HEK293 (cell line): ENCODE measurements around the gene CSTPP1.

Experiments
- CTCF ChIA-PET: fragments of 350-600 bp; formaldehyde crosslinking; extraction: SDS; loops from one replicate; lab custom pipeline; 2021; ENCODE audit warnings: antibody characterized with exemption; lab: Yijun Ruan, JAX
- POLR2A ChIA-PET: fragments of 300-600 bp; formaldehyde crosslinking; extraction: SDS; loops from one replicate; lab custom pipeline; 2020; ENCODE audit warnings: antibody characterized with exemption, inconsistent platforms; lab: Yijun Ruan, JAX
- H3K27ac ChIP-seq: fragments of 200-500 bp; sonication (Bioruptor generic); 2 replicates; pipeline ENCODE4 v1.5.1; 2014; ENCODE audit warnings: low read depth, low read length, control low read depth, inconsistent platforms; ENCODE audit errors: extremely low read depth
- H3K36me3 ChIP-seq, 2 experiments: fragments of 200-500 bp in 1 of 2; sonication (Bioruptor generic) in 1 of 2; 1 replicate in 1 of 2; 2 replicates in 1 of 2; pipeline ENCODE4 v1.5.1; 2014 to 2017; ENCODE audit warnings: inconsistent platforms in 2 of 2, low read length in 2 of 2; ENCODE audit not compliant: control insufficient read depth in 2 of 2, insufficient read depth in 1 of 2
- H3K4me1 ChIP-seq: fragments of 200-500 bp; sonication (Bioruptor generic); 2 replicates; pipeline ENCODE4 v1.5.1; 2014; ENCODE audit warnings: mild to moderate bottlenecking, low read length, inconsistent platforms; ENCODE audit not compliant: control insufficient read depth, insufficient read depth
- H3K4me3 ChIP-seq: 2 replicates; pipeline ENCODE4 v1.5.1; 2011; ENCODE audit warnings: low read depth, mild to moderate bottlenecking, control low read depth, low read length, moderate library complexity
- H3K9me3 ChIP-seq: fragments of 200-500 bp; sonication (Bioruptor generic); 2 replicates; pipeline ENCODE4 v1.5.1; 2014; ENCODE audit warnings: low read depth, low read length, inconsistent platforms; ENCODE audit not compliant: control insufficient read depth, insufficient read depth
- BCL11A ChIP-seq: fragments of 450-650 bp; formaldehyde crosslinking; IDR thresholded peaks from 2 replicates; pipeline ENCODE4 v1.5.1; 2016; ENCODE audit warnings: low read depth, missing biosample characterization, missing genetic modification characterization
- KLF10 ChIP-seq: fragments of 450-650 bp; IDR thresholded peaks from 2 replicates; pipeline ENCODE4 v1.5.1; 2018; ENCODE audit warnings: missing biosample characterization, mild to moderate bottlenecking, missing genetic modification characterization
- PRDM2 ChIP-seq: fragments of 450-650 bp; formaldehyde crosslinking; IDR thresholded peaks from 2 replicates; pipeline ENCODE4 v1.5.1; 2016; ENCODE audit warnings: missing biosample characterization, missing genetic modification characterization, borderline replicate concordance
- SCRT1 ChIP-seq: fragments of 450-650 bp; formaldehyde crosslinking; IDR thresholded peaks from 2 replicates; pipeline ENCODE4 v1.5.1; 2016; ENCODE audit warnings: missing biosample characterization, missing genetic modification characterization, borderline replicate concordance
- TCF7L2 ChIP-seq: IDR thresholded peaks from 2 replicates; pipeline ENCODE4 v1.6.1; 2011; ENCODE audit warnings: low read depth, mild to moderate bottlenecking, inconsistent platforms, low read length, moderate library complexity, borderline replicate concordance
- TRIM28 ChIP-seq: IDR thresholded peaks from 2 replicates; pipeline ENCODE4 v1.6.1; 2011; ENCODE audit warnings: low read length, control low read depth, borderline replicate concordance
- ZBTB26 ChIP-seq: fragments of 450-650 bp; formaldehyde crosslinking; optimal IDR thresholded peaks from 2 replicates; pipeline ENCODE3; 2016; ENCODE audit warnings: missing biosample characterization, mild to moderate bottlenecking, missing genetic modification characterization
- ZEB2 ChIP-seq: fragments of 450-650 bp; formaldehyde crosslinking; IDR thresholded peaks from 2 replicates; pipeline ENCODE4 v1.5.1; 2016; ENCODE audit warnings: missing biosample characterization, missing genetic modification characterization
- ZFHX2 ChIP-seq: fragments of 450-650 bp; formaldehyde crosslinking; conservative IDR thresholded peaks from 2 replicates; pipeline ENCODE4 v1.5.1; 2016; ENCODE audit warnings: missing biosample characterization, missing genetic modification characterization
- ZNF214 ChIP-seq: fragments of 450-650 bp; formaldehyde crosslinking; IDR thresholded peaks from 2 replicates; pipeline ENCODE4 v1.5.1; 2017; ENCODE audit warnings: missing biosample characterization, mild to moderate bottlenecking, missing genetic modification characterization, borderline replicate concordance
- ZNF24 ChIP-seq: fragments of 450-650 bp; formaldehyde crosslinking; IDR thresholded peaks from 2 replicates; pipeline ENCODE4 v1.5.1; 2016; ENCODE audit warnings: missing biosample characterization, missing genetic modification characterization
- ZNF311 ChIP-seq: fragments of 450-650 bp; formaldehyde crosslinking; IDR thresholded peaks from 2 replicates; pipeline ENCODE4 v1.5.1; 2017; ENCODE audit warnings: missing biosample characterization, missing genetic modification characterization, borderline replicate concordance
- ZNF335 ChIP-seq: fragments of 450-650 bp; formaldehyde crosslinking; conservative IDR thresholded peaks from 2 replicates; pipeline ENCODE4 v1.5.1; 2016; ENCODE audit warnings: missing biosample characterization, missing genetic modification characterization
- ZNF398 ChIP-seq: fragments of 450-650 bp; formaldehyde crosslinking; IDR thresholded peaks from 2 replicates; pipeline ENCODE4 v1.5.1; 2017; ENCODE audit warnings: missing biosample characterization, missing genetic modification characterization
- ZNF501 ChIP-seq: fragments of 450-650 bp; formaldehyde crosslinking; IDR thresholded peaks from 2 replicates; pipeline ENCODE4 v1.5.1; 2016; ENCODE audit warnings: missing biosample characterization, missing genetic modification characterization
- ZNF560 ChIP-seq: fragments of 450-650 bp; formaldehyde crosslinking; IDR thresholded peaks from 2 replicates; pipeline ENCODE4 v1.5.1; 2017; ENCODE audit warnings: missing biosample characterization, missing genetic modification characterization, borderline replicate concordance
- ZNF658 ChIP-seq: fragments of 450-650 bp; formaldehyde crosslinking; IDR thresholded peaks from 2 replicates; pipeline ENCODE4; 2016; ENCODE audit warnings: missing biosample characterization, missing genetic modification characterization
- ZSCAN16 ChIP-seq: fragments of 450-650 bp; formaldehyde crosslinking; IDR thresholded peaks from 2 replicates; pipeline ENCODE4 v1.5.1; 2016; ENCODE audit warnings: missing biosample characterization, missing genetic modification characterization
- TF ChIP-seq, protein P1 (sequence below): fragments of 450-650 bp; formaldehyde crosslinking; IDR thresholded peaks from 2 replicates; pipeline ENCODE4 v1.5.1; 2016; ENCODE audit warnings: missing biosample characterization, missing genetic modification characterization

The CSTPP1 gene

DNA sequence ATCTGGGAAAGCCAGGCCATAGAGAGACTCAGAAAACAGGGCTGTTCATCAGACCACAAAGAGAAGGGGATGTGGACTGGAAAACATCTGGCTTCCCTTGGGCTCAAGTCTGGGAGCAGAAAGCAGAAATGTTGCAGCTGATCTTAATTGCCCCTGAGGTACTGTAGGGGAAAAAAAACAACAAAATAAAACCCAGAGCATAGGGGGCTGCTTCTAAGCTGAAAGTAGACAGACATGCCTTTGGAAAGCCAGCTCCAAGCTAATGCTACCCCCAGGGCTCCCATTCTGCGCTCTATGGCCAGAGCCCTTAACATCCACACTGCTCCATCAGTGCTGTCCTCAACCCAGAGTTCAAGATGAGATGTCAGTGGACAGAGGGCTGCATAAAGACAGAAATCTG is 251.7 kb downstream of the CSTPP1 start:
- ChIA-PET POLR2A (interaction anchor here (1.6 to 2.4 kb wide), 2 partner anchors 26 to 61 kb away, joined by 9 to 13 read pairs; partner anchors contain the start of genes ACP2 and DDB2), CTCF (interaction anchor here (0.5 to 3.8 kb wide), 5 partner anchors 8 to 48 kb away, joined by 3 to 18 read pairs (median 4); partner anchors contain the start of gene ARFGAP2)
- H3K36me3 ChIP-seq: peaks cover 0 to 8% of the 10 kb centered on the region in 2 experiments; a peak in 2 of 3 replicates
- TF ChIP-seq ZNF658 (no peak), ZNF398 (no peak), ZNF214 (no peak), ZSCAN16 (tag by site-specific recombination) (no peak), ZNF311 (tag by site-specific recombination) (no peak), KLF10 (tag by site-specific recombination) (no peak), ZFHX2 (tag by site-specific recombination) (no peak), ZNF560 (no peak), SCRT1 (no peak), ZNF24 (tag by site-specific recombination) (no peak), ZBTB26 (tag by site-specific recombination) (no peak), PRDM2 (tag by site-specific recombination) (no peak), ZNF501 (no peak)
- peaks cover 9% of the 10 kb centered on the region for H3K4me1 ChIP-seq
- H3K9me3 ChIP-seq: no peaks in the 10 kb centered on the region
- no peak overlapping the region for H3K4me3 ChIP-seq
- H3K27ac ChIP-seq: no peak overlapping the region

DNA sequence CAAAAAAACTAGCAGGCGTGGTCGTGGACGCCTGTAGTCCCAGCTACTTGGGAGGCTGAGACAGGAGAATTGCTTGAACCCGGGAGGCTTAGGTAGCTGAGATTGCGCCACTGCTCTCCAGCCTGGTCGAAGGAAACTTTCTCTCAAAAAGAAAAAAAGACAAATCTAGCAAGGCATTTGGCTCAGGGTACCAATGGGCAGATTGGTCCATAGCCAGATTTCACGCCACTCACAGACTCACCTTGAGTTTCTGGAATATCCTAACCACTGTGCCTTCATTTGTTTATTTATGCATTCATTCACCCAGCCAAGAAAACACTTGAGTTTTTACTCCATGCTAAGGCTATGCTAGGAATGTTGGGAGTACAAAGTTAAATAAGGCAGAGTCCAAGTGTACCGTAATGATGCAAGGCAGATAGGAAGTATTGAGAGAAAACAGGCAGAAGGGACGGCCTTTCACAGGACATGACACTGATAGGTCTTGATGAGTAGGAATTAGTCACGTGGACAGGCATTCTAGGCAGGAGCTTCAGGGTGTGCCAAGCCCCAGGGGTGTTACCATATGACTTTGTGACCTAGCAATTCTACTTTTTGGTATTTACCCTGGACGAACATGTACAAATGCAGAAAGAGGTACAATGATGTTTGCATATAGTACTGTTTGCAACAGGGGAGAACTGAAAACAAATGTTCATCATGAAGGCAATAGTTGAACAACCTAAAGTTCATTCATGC is 252.7 kb downstream of the CSTPP1 start:
- Histone ChIP-seq H3K4me1 (peaks cover 9% of the 10 kb centered on the region), H3K27ac (no peak overlapping the region), H3K4me3 (no peak overlapping the region), H3K9me3 (no peaks in the 10 kb centered on the region), H3K36me3 (peaks cover 0 to under 1% of the 10 kb centered on the region in 2 experiments; a peak in 1 of 3 replicates)
- POLR2A ChIA-PET: interaction anchor here (0.8 to 2.4 kb wide), 3 partner anchors 25 to 60 kb away, joined by 4 to 13 read pairs (median 9); partner anchors contain the start of genes ACP2 and DDB2
- CTCF ChIA-PET: interaction anchor here (0.9 to 3.8 kb wide), 2 partner anchors 11 to 70 kb away, joined by 3 to 18 read pairs; partner anchors contain the start of gene ARFGAP2
- TF ChIP-seq BCL11A (tag by site-specific recombination) (no peak), TCF7L2 (no peak), TRIM28 (no peak), ZNF335 (tag by site-specific recombination) (peak; percentile 96), ZEB2 (no peak)
- TF ChIP-seq, protein P1, sequence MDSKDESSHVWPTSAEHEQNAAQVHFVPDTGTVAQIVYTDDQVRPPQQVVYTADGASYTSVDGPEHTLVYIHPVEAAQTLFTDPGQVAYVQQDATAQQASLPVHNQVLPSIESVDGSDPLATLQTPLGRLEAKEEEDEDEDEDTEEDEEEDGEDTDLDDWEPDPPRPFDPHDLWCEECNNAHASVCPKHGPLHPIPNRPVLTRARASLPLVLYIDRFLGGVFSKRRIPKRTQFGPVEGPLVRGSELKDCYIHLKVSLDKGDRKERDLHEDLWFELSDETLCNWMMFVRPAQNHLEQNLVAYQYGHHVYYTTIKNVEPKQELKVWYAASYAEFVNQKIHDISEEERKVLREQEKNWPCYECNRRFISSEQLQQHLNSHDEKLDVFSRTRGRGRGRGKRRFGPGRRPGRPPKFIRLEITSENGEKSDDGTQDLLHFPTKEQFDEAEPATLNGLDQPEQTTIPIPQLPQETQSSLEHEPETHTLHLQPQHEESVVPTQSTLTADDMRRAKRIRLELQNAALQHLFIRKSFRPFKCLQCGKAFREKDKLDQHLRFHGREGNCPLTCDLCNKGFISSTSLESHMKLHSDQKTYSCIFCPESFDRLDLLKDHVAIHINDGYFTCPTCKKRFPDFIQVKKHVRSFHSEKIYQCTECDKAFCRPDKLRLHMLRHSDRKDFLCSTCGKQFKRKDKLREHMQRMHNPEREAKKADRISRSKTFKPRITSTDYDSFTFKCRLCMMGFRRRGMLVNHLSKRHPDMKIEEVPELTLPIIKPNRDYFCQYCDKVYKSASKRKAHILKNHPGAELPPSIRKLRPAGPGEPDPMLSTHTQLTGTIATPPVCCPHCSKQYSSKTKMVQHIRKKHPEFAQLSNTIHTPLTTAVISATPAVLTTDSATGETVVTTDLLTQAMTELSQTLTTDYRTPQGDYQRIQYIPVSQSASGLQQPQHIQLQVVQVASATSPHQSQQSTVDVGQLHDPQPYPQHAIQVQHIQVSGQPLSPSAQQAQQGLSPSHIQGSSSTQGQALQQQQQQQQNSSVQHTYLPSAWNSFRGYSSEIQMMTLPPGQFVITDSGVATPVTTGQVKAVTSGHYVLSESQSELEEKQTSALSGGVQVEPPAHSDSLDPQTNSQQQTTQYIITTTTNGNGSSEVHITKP (tag by site-specific recombination): peak; percentile 80
